T-cell (primary cell): ENCODE data around the gene LEMD1. TPM values are rescaled to one million over a fixed set of nuclear protein-coding genes. Genes with fewer than 3 reads are reported as not detected.
"Not testable (repeated sequence)": the region's sequence is repeated elsewhere in the genome, so short reads cannot be mapped to it uniquely, and the experiment has no call there.

Experiments
- ATAC-seq, 4 experiments: fragments of 200-7000 bp in 3 of 4; fragments of 150-1000 bp in 1 of 4; cut with Tn5 transposase; replicated peaks in 1 of 4; 1 replicate in 3 of 4; 2 replicates in 1 of 4; pipeline ENCODE4 v1.10.0; 2021; ENCODE audit warnings: moderate library complexity in 3 of 4, mild to moderate bottlenecking in 2 of 4, moderate number of reproducible peaks in 1 of 4
- CTCF ChIA-PET, 2 donors: fragments of 300-600 bp; sonication (Branson Sonifier 250); formaldehyde crosslinking; loops; one replicate each; lab custom pipeline; 2022; ENCODE audit warnings: antibody characterized with exemption in 2 of 2; lab: Charles Lee
- POLR2A ChIA-PET, 2 donors: fragments of 300-600 bp; sonication (Branson Sonifier 250); formaldehyde crosslinking; loops; one replicate each; lab custom pipeline; 2022; ENCODE audit warnings: antibody characterized with exemption in 2 of 2; lab: Charles Lee
- DNase-seq, 35 experiments: peaks; one replicate each; pipeline versions ENCODE4 v3.0.0 to v3.0.0-alpha.2; 2013 to 2023
- H3K27ac ChIP-seq: one replicate; pipeline ENCODE4 v1.5.1; 2013; ENCODE audit warnings: low read length
- H3K27me3 ChIP-seq, 2 experiments: replicated peaks in 1 of 2; 1 replicate in 1 of 2; 2 replicates in 1 of 2; pipeline versions ENCODE4 v1.6.1 to v1.7.0; 2013; ENCODE audit warnings: low read length in 1 of 2, mixed read lengths in 1 of 2; ENCODE audit not compliant: control insufficient read depth in 2 of 2, insufficient read depth in 2 of 2; ENCODE audit errors: extremely low read depth in 1 of 2
- H3K36me3 ChIP-seq, 2 donors: 1 replicate in 1 of 2; 2 replicates in 1 of 2; pipeline versions ENCODE4 v1.6.1 to v1.7.0; 2013; ENCODE audit warnings: low read length in 1 of 2; ENCODE audit not compliant: control insufficient read depth in 2 of 2, insufficient read depth in 1 of 2; ENCODE audit errors: extremely low read depth in 1 of 2
- H3K4me1 ChIP-seq, 2 experiments: 1 replicate in 1 of 2; 2 replicates in 1 of 2; pipeline versions ENCODE4 v1.6.1 to v1.7.0; 2013; ENCODE audit warnings: low read length in 2 of 2, mixed read lengths in 1 of 2; ENCODE audit not compliant: insufficient read depth in 2 of 2, control insufficient read depth in 1 of 2; ENCODE audit errors: extremely low read depth in 1 of 2
- H3K4me3 ChIP-seq, 2 donors: 1 replicate in 1 of 2; 2 replicates in 1 of 2; pipeline versions ENCODE4 v1.5.1 to v1.7.0; 2013; ENCODE audit warnings: mild to moderate bottlenecking in 2 of 2, low read length in 1 of 2, moderate library complexity in 1 of 2; ENCODE audit not compliant: control insufficient read depth in 1 of 2; ENCODE audit errors: extremely low read depth in 1 of 2
- H3K9me3 ChIP-seq: 2 replicates; pipeline ENCODE4 v1.7.0; 2013
- H3K27ac Mint-ChIP-seq, 2 donors: one replicate each; pipeline ENCODE4 v1.8.0; 2020 to 2021; ENCODE audit warnings: mild to moderate bottlenecking in 2 of 2, mixed read lengths in 2 of 2
- H3K27me3 Mint-ChIP-seq, 2 donors: one replicate each; pipeline ENCODE4 v1.8.0; 2021 to 2022; ENCODE audit warnings: mixed read lengths in 2 of 2
- H3K36me3 Mint-ChIP-seq: one replicate; pipeline ENCODE4 v1.8.0; 2021; ENCODE audit warnings: mixed read lengths
- H3K4me1 Mint-ChIP-seq, 3 donors: one replicate each; pipeline ENCODE4 v1.8.0; 2020 to 2022; ENCODE audit warnings: mixed read lengths in 3 of 3, mild to moderate bottlenecking in 1 of 3
- H3K4me3 Mint-ChIP-seq, 3 donors: one replicate each; pipeline ENCODE4 v1.8.0; 2020 to 2022; ENCODE audit warnings: mild to moderate bottlenecking in 3 of 3, mixed read lengths in 3 of 3, moderate library complexity in 3 of 3
- H3K9me3 Mint-ChIP-seq, 3 donors: one replicate each; pipeline ENCODE4 v1.8.0; 2020 to 2022; ENCODE audit warnings: mixed read lengths in 3 of 3
- WGBS: methylation state at CpG from one replicate; pipeline ENCODE4 v1.1.5; 2013; ENCODE audit warnings: missing lambda C conversion rate; ENCODE audit not compliant: insufficient coverage; 5-methylcytosine and 5-hydroxymethylcytosine counted together
- total RNA-seq, 35 experiments: library from RNA in 6 of 35; stranded (reverse) in 6 of 35; fragments of 120-200 nt in 1 of 35; gene quantifications; one replicate each; pipeline versions ENCODE4 v1.2.1 to v1.2.4 and lab custom pipeline; 2013 to 2026

Gene LEMD1
- total RNA-seq, 5 donors from 2014 or later (not counting 1 experiment from before 2014, with no cell fraction given), result 0.69 to 0.98 TPM; not detected in 3

DNA sequence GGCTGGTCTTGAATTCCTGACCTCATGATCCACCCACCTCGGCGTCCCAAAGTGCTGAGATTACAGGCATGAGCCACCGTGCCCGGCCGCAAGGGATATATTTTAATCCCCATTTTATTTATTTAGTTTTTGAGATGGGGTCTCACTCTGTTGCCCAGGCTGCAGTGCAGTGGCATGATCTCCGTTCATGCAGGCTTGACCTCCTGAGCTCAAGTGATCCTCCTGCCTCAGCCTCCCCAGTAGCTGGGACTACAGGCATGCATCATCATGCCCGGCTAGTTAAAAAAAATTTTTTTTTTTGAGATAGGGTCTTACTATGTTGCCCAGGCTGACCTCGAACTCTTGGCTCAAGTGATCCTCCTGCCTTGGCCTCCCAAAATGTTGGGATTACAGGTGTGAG lies 56.8 kb downstream of the LEMD1 start:
- H3K27me3 Mint-ChIP-seq, DNase-seq, H3K36me3 ChIP-seq, H3K9me3 Mint-ChIP-seq, H3K27ac Mint-ChIP-seq, H3K4me3 ChIP-seq, H3K9me3 ChIP-seq, H3K4me3 Mint-ChIP-seq, H3K36me3 Mint-ChIP-seq, H3K27ac ChIP-seq, H3K4me1 ChIP-seq, CTCF ChIA-PET, H3K4me1 Mint-ChIP-seq, ATAC-seq: not testable (repeated sequence)
- WGBS, result 100% methylated on average over 1 of the region's 8 CpGs
- peaks cover 3 to 19% of the 10 kb centered on the region in 2 experiments for H3K27me3 ChIP-seq
- POLR2A ChIA-PET, result interaction anchor here in 1 of 2 donors (0.6 kb wide), 1 partner anchor 112 kb away, joined by 8 read pairs; no protein-coding TSS in a partner anchor

- no peak for DNase-seq
- 97% methylated on average over 2 of the region's 4 CpGs for WGBS
- Histone ChIP-seq H3K4me3 (no peak overlapping the region), H3K27me3 (peaks cover 3 to 23% of the 10 kb centered on the region in 2 experiments), H3K4me1 (no peaks in the 10 kb centered on the region), H3K36me3 (no peaks in the 10 kb centered on the region), H3K9me3 (no peaks in the 10 kb centered on the region), H3K27ac (no peak overlapping the region)
- no peak for ATAC-seq
- no peaks in the 10 kb centered on the region for H3K4me1 Mint-ChIP-seq
- H3K4me3 Mint-ChIP-seq, result no peak overlapping the region
- H3K9me3 Mint-ChIP-seq, result no peaks in the 10 kb centered on the region
- CTCF ChIA-PET, result no interaction called here
- H3K27me3 Mint-ChIP-seq, result peaks cover 12 to 27% of the 10 kb centered on the region in 2 donors
- POLR2A ChIA-PET, result interaction anchor here in 1 of 2 donors (0.5 kb wide), 1 partner anchor 60 kb away, joined by 10 read pairs; no protein-coding TSS in a partner anchor
- no peak overlapping the region for H3K27ac Mint-ChIP-seq
- no peaks in the 10 kb centered on the region for H3K36me3 Mint-ChIP-seq
These were observed 61.0 kb downstream of the LEMD1 start for GRCh38 chr1:205360891-205361290.

DNA sequence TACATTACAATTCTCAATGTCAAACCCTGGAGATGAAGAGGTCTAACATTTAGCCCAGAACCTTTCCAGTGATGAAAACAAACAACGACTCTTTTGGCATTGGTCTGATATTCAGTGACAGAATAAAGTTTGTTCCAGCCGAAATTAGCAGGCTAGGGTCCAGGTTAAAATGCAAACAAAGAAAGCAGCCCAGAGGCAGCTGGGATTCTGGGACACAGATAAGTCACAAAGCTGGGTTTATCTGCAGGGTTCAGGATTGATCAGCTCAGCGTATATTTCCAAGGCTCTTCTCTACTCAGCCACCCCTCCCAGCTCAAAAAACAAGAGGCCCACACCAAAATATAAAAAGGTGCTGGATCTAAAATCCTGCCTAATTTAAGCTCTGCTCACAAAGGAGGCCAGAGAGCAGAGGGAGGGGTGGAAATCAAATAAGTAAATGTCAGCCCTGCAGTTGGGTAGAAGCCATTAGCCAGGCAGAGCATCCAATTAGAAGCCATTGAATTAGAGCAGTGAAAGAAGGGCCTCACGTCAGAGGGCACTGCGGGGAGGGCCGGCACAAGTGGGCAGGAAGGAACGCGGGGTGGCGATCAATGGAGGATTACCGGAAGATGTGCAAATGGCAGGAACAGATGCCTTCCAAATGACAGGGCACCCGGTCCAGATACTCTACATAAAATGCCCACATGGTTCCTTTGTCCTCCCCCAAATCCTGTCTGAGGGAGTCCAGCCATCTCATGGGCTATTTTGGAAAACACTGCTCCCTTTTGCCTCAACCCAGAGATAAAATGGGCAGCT lies 61.9 kb downstream of the LEMD1 start:
- ChIA-PET CTCF (no interaction called here), POLR2A (interaction anchor here in 1 of 2 donors (0.5 to 0.7 kb wide), 2 partner anchors 8 to 59 kb away, joined by 3 to 10 read pairs; no protein-coding TSS in a partner anchor)
- H3K9me3 ChIP-seq, result no peaks in the 10 kb centered on the region
- H3K27ac ChIP-seq, result no peak overlapping the region
- Mint-ChIP-seq H3K9me3 (no peaks in the 10 kb centered on the region), H3K27me3 (peaks cover 8 to 27% of the 10 kb centered on the region in 2 donors), H3K4me1 (no peaks in the 10 kb centered on the region), H3K4me3 (no peak overlapping the region), H3K27ac (no peak overlapping the region), H3K36me3 (no peaks in the 10 kb centered on the region)
- no peaks in the 10 kb centered on the region for H3K36me3 ChIP-seq
- H3K4me1 ChIP-seq, result no peaks in the 10 kb centered on the region
- no peak overlapping the region for H3K4me3 ChIP-seq
- H3K27me3 ChIP-seq, result peaks cover 3 to 21% of the 10 kb centered on the region in 2 experiments
- WGBS, result 87% methylated on average over 7 of the region's 11 CpGs
- DNase-seq (no peak), ATAC-seq (no peak)

GRCh38 chr1:205358579-205358978 lies 63.3 kb downstream of the LEMD1 start:
- peaks cover 0 to 2% (median 0%) of the 10 kb centered on the region in 3 donors for H3K4me1 Mint-ChIP-seq
- DNase-seq (no peak), ATAC-seq (no peak)
- peaks cover 8 to 28% of the 10 kb centered on the region in 2 donors for H3K27me3 Mint-ChIP-seq
- peaks cover 3 to 22% of the 10 kb centered on the region in 2 experiments for H3K27me3 ChIP-seq
- H3K4me3 Mint-ChIP-seq, result no peak overlapping the region
- no peaks in the 10 kb centered on the region for H3K4me1 ChIP-seq
- no peaks in the 10 kb centered on the region for H3K36me3 Mint-ChIP-seq
- CTCF ChIA-PET, result no interaction called here
- no peaks in the 10 kb centered on the region for H3K9me3 Mint-ChIP-seq
- H3K36me3 ChIP-seq, result no peaks in the 10 kb centered on the region
- POLR2A ChIA-PET, result no interaction called here
- no peak overlapping the region for H3K27ac Mint-ChIP-seq
- H3K9me3 ChIP-seq, result no peaks in the 10 kb centered on the region
- no peak overlapping the region for H3K27ac ChIP-seq
- H3K4me3 ChIP-seq, result no peak overlapping the region

DNA sequence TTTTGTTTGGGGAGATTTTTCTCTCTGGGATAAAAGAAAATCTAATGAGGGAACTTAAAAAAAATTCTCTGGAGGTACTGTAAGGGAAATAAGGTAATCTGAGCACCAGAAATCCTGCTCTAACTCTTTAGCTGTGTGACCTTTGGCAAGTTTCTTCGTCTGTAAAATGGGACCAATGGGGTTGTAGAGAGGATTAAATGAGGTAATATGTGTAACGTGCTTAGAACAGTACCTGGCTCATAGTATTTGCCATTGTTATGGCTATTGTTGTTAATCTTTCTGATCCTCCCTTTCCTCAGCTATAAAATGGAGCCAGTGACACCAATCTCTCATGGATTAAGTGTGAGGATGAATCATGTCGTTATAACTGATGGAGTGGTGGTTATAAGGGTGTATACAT lies 64.3 kb downstream of the LEMD1 start:
- H3K27me3 ChIP-seq, result peaks cover 3 to 22% of the 10 kb centered on the region in 2 experiments
- CTCF ChIA-PET, result interaction anchor here (0.7 kb wide), 2 partner anchors 128 to 181 kb away, joined by 4 read pairs; no protein-coding TSS in a partner anchor
- ATAC-seq, result no peak
- H3K4me1 ChIP-seq, result no peaks in the 10 kb centered on the region
- no peaks in the 10 kb centered on the region for H3K9me3 ChIP-seq
- H3K9me3 Mint-ChIP-seq, result no peaks in the 10 kb centered on the region
- H3K36me3 Mint-ChIP-seq, result no peaks in the 10 kb centered on the region
- H3K4me1 Mint-ChIP-seq, result peaks cover 0 to 2% (median 0%) of the 10 kb centered on the region in 3 donors
- 67% methylated on average over 1 of the region's 3 CpGs for WGBS
- peaks cover 8 to 28% of the 10 kb centered on the region in 2 donors for H3K27me3 Mint-ChIP-seq
- POLR2A ChIA-PET, result interaction anchor here in 1 of 2 donors (0.6 kb wide), 1 partner anchor 69 kb away, joined by 3 read pairs; no protein-coding TSS in a partner anchor
- no peak for DNase-seq
- H3K27ac ChIP-seq, result no peak overlapping the region
- H3K4me3 Mint-ChIP-seq, result no peak overlapping the region
- H3K36me3 ChIP-seq, result no peaks in the 10 kb centered on the region
- H3K27ac Mint-ChIP-seq, result no peak overlapping the region
- no peak overlapping the region for H3K4me3 ChIP-seq

- WGBS, result 82% methylated on average over 8 of the region's 20 CpGs
- Mint-ChIP-seq H3K4me1 (peaks cover 0 to 2% (median 0%) of the 10 kb centered on the region in 3 donors), H3K36me3 (no peaks in the 10 kb centered on the region), H3K9me3 (no peaks in the 10 kb centered on the region), H3K27me3 (peaks cover 8 to 28% of the 10 kb centered on the region in 2 donors), H3K4me3 (no peak within 1 kb of the TSS), H3K27ac (no peak within 1 kb of the TSS)
- DNase-seq (no peak), ATAC-seq (no peak)
- Histone ChIP-seq H3K9me3 (no peaks in the 10 kb centered on the region), H3K4me1 (no peaks in the 10 kb centered on the region), H3K36me3 (no peaks in the 10 kb centered on the region), H3K27ac (no peak within 1 kb of the TSS), H3K27me3 (peaks cover 3 to 22% of the 10 kb centered on the region in 2 experiments), H3K4me3 (no peak within 1 kb of the TSS)
- POLR2A ChIA-PET, result no interaction called here
- CTCF ChIA-PET, result interaction anchor here in 1 of 2 donors (1.1 kb wide), 1 partner anchor 128 kb away, joined by 3 read pairs; no protein-coding TSS in a partner anchor
These were observed 65.3 kb downstream of the LEMD1 start, which contains the start of gene KLHDC8A for GRCh38 chr1:205356440-205357139. TSS of gene KLHDC8A (minus strand) at chr1:205356922. CDS start at chr1:205343604, 13,318 bp downstream.
